NCI-H146 treated with DMSO at 0.1 percent for 48 hours (cell line): Measurements from ENCODE around the gene CHD6.

Source experiments
- DNase-seq: peaks from one replicate; lab custom pipeline; 2025; ENCODE audit not compliant: unreplicated experiment; lab: John Stamatoyannopoulos, UW

CHD6 gene

DNA sequence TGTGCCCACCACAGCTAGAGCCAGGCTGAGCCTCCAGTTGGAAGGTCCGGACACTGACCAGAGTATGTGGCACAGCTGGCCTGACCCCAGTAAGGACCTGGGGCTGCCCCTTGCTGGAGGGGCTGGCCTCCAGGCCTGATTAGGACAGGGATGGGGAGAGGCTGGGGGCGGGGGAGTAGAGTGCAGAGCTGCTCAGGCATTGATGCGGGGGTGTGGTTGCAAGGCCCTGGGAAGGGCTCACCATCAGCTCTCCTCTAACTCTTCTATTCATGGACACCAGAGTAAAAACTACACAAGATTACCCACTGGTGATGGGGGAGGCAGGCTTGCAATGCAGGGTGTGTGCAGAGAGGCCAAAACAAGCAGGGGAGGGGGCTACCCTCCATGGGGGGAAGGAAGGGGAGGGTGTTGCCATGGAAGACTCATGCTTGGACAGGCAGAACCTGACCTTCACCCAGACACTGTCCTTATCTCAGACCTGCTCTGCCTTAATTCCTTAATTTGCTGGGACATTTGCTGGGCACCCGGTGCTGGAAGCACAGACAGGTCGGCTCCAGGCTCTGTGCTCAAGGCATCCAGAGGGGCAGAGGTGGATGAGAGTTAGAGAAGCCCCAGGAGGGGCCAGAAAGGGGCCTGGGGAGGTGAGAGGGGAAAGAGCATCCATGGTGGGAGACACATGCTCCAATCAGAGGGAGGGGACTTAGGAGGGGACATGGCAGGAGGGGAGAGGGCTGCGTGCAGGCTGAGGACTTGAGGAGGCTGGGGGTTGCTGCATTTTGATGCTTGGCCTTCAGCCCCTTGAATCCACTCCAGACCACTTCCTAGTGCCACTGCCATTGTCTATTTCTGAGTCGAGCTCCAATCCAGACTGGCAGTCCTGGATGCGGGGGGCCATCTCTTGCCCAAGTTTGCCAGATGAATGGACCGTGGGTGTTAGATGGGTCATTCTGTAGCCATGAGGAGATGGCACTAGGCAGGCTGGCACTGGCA lies 244.0 kb downstream of the CHD6 start:
- no peak for DNase-seq

- no peak for DNase-seq
Measured at GRCh38 chr20:41373251-41373783, 244.9 kb downstream of the CHD6 start.

GRCh38 chr20:41371371-41371770 lies 246.8 kb downstream of the CHD6 start:
- DNase-seq, result no peak

- DNase-seq, result no peak
Measured at GRCh38 chr20:41370176-41370575, 248.0 kb downstream of the CHD6 start.

DNA sequence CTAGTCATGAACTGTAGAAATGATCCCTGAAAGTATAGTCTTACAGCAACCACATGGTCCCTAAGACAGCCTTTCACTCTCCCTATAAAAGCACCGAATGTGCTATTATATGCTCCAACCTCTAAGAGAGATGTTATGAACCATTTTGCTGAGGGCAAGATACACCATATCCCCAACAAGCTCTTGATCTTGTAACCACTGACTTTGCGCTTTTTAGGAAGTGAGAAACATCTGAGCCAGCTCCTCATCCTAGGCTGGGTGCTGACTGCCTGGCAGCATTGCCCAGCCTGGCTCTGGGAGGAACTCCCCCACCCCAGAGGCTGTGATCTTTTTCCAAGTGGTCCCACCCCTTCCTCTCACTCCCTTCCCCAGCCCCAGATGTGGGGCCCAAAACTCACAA lies 248.5 kb downstream of the CHD6 start:
- DNase-seq, result no peak

DNA sequence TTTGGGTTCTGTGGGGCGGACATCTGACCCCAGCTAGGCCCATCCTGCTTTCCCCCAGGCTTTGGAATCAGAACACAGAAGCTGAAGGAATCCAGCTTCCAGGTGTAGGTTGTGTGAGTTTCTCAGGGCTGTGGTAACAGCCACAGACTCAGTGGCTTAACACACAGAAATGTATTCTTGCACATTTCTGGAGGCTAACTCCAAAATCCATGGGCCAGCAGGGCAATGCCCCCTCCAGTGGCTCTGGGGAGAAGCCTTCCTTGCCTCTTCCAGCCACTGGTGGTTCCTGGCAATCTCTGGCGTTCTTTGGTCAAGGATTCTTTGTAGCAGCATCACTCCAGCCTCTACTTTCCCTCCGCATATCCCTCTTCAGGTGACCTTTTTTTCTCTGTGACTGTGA lies 250.2 kb downstream of the CHD6 start:
- no peak for DNase-seq

- DNase-seq, result no peak
Measured at GRCh38 chr20:41367393-41367695, 250.8 kb downstream of the CHD6 start.

DNA sequence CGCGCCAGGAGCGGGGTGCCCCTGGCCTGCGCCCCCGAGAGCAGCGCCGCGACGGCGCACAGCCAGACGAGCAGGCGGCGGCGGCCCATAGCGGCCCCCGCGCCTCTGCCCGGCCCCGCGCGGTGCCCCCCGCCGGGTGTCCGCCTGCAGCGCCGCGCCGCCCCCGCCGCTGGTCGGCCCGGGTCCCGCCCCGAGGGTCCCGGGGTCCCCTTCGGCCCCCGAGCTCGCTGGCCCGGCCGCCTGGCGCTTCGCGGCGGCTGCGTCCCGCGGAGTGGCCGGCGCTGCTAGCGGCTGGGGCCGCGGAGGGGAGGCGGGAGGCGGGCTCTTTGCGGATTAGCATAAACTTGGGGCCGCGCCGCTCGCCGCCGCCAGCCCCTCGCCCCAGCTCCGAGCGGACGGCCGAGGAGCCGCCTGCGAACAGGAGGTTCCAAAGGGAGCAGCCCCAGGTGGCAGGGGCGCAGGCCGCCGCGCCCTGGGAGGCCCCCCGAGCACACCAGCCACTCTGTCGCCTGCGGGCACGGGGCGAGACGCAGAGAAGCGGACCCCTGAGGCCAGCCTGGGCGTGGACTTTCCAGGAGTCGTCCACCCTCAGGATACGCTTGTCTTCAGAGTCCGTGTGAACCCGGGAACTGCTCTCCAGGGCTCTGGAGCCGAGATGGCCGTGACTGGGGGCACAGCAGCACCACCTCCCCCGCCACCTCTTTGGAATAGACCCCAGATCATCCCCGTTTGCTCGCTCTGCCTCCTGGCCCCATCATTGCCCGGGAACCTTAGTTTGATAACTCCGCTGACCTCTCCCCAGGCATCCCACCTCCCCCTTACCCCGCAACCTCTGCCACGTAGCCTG lies 251.4 kb downstream of the CHD6 start, which contains the start of gene EMILIN3:
TSS of gene EMILIN3 (minus strand) at position 273 of the 847 bp plus-strand sequence. CDS start at position 89, 184 bp downstream.
- no peak for DNase-seq

- DNase-seq, result no peak
Measured at GRCh38 chr20:41365777-41366545, 252.2 kb downstream of the CHD6 start.

DNA sequence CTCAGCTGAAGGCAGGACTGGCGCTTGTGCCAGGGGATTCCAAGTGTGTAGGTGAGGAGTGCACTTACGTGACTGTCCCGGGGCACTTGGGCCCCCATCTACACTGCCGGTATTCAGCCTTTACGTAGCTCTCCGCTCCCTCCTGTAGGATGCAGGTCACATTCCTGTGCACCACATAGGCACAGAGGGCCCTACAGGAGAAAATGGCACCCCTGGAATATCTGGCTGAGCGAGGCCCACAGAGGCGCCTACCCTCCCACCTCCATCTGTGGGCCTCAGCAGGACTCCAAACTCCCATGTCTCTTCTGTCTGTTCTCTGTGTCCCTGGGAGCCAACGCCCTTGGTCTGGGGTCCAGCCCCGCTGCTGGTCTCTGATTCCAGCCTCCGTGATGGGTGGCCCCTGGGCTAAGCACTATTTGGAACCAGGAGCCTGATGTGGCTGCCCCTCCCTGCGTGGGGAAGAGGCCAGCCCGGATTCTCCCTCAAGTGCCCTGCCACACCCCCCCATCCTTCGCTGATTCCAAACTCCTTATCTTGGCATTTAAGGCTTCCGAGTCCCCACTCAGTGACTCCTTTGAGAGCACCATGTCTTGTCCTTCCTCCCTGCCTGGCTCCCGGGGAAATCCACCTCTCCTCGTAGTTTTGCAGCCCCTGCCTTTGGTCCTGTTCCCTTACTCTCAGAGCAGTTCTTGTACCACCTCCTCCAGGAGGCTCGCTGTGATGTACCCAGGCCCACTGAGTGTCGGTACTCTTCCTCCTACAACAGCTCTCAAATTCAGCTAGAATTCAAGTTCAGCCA lies 253.0 kb downstream of the CHD6 start:
- no peak for DNase-seq

DNA sequence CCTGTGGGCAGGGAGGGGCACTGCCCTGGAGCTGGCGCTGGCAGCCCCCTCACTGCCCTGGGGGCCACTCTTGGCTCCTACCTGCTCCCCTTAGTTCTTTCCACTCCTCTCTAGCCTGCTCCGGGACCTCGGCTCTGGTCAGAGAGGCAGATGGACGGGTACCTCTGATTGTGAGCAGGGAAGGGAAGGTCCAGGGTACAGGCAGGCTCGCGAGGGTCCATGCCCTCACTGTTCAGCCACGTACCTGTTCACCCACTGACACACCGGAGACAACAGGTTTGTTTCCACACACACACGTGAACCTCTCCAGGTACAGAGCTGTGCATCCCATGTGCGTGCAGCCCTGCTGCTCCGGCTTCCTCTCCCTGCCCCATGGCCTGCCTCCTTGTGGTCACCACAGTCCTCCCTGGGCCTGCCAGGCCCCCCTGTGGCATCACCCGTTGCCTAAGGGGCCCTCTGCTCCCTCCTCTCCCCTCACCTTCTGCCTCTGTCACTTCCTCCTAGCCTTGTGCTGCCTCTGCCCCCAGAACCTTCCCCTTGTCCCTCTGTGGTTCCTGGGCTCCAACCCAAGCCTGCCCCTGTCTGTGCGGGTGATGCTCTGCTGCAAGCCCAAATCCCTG lies 253.8 kb downstream of the CHD6 start:
- no peak for DNase-seq

DNA sequence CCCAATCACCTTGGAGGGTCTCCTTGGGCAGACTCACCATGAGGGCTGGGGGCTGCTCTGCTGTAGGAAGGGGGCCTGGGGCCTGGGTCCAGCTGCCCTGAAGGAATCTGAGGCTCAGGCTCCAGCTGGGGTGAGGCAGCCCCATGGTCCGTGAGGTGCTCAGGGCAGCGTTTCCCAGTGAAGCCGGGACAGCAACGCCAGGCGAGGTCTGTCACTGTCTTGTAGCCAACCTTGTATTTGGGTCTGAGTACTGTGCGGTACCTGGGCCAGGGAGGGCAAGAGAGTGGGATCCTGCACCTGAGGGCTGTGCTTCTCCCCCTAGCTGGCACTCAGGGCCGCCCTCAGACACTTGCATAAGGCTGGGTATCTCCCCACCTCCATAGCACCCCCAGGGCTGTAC lies 254.6 kb downstream of the CHD6 start:
- no peak for DNase-seq

- DNase-seq, result no peak
Measured at GRCh38 chr20:41362748-41363140, 255.4 kb downstream of the CHD6 start.

- no peak for DNase-seq
Measured at GRCh38 chr20:41361757-41362747, 256.1 kb downstream of the CHD6 start.

DNA sequence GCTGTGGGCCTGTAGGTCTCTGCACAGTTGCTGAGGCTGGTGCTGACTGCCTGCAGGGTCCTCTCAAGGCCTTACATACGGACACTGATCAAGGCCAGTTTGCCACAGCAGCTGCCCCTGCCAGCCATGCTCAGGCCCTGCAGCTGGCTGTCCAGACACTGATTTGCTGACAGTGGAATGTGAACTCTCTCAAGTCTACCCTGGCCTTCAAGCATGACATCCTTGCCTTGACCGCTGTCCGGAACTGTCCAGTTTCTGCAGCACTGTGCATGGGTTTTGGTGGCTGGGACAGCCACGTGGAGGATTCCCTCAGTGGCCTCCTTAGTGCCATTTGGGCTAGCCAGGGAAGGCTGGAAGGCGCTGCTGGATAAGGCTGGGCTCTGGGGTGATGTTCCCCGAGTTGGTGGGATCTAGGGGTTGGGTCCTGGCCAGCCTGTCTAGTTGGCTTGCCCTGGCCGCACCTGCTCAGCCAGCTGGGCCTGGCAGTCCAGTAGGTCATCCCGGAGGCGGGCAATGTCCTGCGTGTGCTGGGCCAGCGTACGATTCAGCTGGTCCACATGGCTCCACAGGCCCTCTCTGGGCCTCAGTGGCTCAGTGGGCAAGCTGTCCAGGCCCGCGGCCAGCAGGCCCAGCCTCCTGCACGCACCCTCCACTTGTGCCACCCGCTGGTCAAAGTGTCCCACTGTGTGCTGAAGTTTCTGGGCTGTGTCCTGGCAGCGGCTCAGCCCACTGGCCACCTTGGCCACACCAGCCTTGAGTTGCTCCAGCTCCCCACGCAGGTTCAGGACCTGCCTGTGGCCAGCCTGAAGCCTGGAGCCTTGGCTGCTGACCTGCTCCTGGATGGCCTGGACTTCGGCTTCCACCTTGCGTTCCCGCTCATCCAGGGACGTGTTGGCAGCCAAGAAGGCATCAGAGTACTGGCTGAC lies 257.1 kb downstream of the CHD6 start:
- DNase-seq, result no peak

DNA sequence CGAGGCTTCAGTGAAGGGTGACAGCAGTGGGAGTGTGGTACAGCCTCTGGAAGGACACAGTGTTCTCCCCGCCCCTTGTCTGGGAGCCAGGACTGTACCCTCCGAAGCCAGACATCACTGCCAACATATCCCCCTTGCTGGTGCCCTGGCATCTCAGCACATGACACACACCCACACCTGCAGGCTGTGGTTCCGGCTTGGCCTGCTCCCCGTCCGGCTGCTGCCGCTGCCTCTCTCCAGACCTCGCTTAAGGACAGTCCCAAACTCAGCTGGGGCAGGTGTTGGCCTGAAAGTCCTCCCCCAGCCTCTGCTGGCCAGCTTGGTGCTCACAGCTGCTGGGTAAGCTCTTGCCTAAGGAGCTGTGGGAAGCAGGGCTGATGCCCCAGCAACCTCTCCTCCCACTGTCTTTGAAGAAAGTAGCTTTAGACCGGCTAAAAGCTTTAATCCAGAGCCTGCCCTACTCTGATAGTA lies 258.6 kb downstream of the CHD6 start:
- DNase-seq, result no peak

- DNase-seq, result no peak
Measured at GRCh38 chr20:41358717-41359116, 259.5 kb downstream of the CHD6 start.
